Neural progenitor cell (in vitro differentiated cells): ENCODE results near the gene C1QBP. TPM values are rescaled to one million over a fixed set of nuclear protein-coding genes. Genes with fewer than 3 reads are reported as not detected.

Experiments
- DNase-seq: peaks from one replicate; pipeline ENCODE4 v3.0.0-alpha.2; 2016; ENCODE audit warnings: low spot score
- H2AFZ ChIP-seq: fragments of 200-600 bp; sonication (generic); replicated peaks from 2 replicates; pipeline ENCODE4 v1.6.1; 2016; ENCODE audit warnings: antibody characterized with exemption
- H3F3A ChIP-seq: fragments of 200-600 bp; sonication (generic); 2 replicates; pipeline ENCODE4 v1.6.1; 2016; ENCODE audit warnings: antibody characterized with exemption, low read depth
- H3K27ac ChIP-seq: fragments of 200-600 bp; sonication (generic); 2 replicates; pipeline ENCODE4 v1.5.1; 2016; ENCODE audit warnings: mild to moderate bottlenecking
- H3K27me3 ChIP-seq: fragments of 200-600 bp; sonication (generic); 2 replicates; pipeline ENCODE4 v1.6.1; 2016; ENCODE audit warnings: mild to moderate bottlenecking, moderate library complexity
- H3K36me3 ChIP-seq: fragments of 200-600 bp; sonication (generic); 2 replicates; pipeline ENCODE4 v1.5.1; 2016
- H3K4me1 ChIP-seq: fragments of 200-600 bp; sonication (generic); 2 replicates; pipeline ENCODE4 v1.6.1; 2016; ENCODE audit warnings: mixed run types
- H3K4me2 ChIP-seq: fragments of 200-600 bp; sonication (generic); 2 replicates; pipeline ENCODE4 v1.6.1; 2016
- H3K4me3 ChIP-seq: fragments of 200-600 bp; sonication (generic); 2 replicates; pipeline ENCODE4 v1.5.1; 2016
- H3K79me2 ChIP-seq: fragments of 200-600 bp; sonication (generic); 2 replicates; pipeline ENCODE4 v1.6.1; 2016; ENCODE audit warnings: low read depth
- H3K9ac ChIP-seq: fragments of 200-600 bp; sonication (generic); 2 replicates; pipeline ENCODE4 v1.6.1; 2016
- H3K9me3 ChIP-seq: fragments of 200-600 bp; sonication (generic); 2 replicates; pipeline ENCODE4 v1.5.1; 2016; ENCODE audit warnings: low read depth
- H4K20me1 ChIP-seq: fragments of 200-600 bp; sonication (generic); 2 replicates; pipeline ENCODE4 v1.6.1; 2016; ENCODE audit warnings: low read depth
- H3K27ac Mint-ChIP-seq: 3 replicates; pipeline ENCODE4 v1.8.0; 2021; ENCODE audit warnings: mixed read lengths
- H3K27me3 Mint-ChIP-seq: 2 replicates; pipeline ENCODE4 v1.8.0; 2022; ENCODE audit warnings: low read depth, mild to moderate bottlenecking, inconsistent platforms, moderate library complexity, mixed read lengths; ENCODE audit not compliant: insufficient read depth
- H3K36me3 Mint-ChIP-seq: 3 replicates; pipeline ENCODE4 v1.8.0; 2021; ENCODE audit warnings: mixed read lengths
- H3K4me1 Mint-ChIP-seq: 3 replicates; pipeline ENCODE4 v1.8.0; 2021; ENCODE audit warnings: mixed read lengths
- H3K4me3 Mint-ChIP-seq: 3 replicates; pipeline ENCODE4 v1.8.0; 2021; ENCODE audit warnings: mild to moderate bottlenecking, moderate library complexity, mixed read lengths
- H3K9me3 Mint-ChIP-seq: 3 replicates; pipeline ENCODE4 v1.8.0; 2020; ENCODE audit warnings: mixed read lengths
- CTCF ChIP-seq: fragments of 200-600 bp; sonication (generic); IDR thresholded peaks from 2 replicates; pipeline ENCODE4 v1.5.1; 2017; ENCODE audit warnings: antibody characterized with exemption, mild to moderate bottlenecking
- EZH2 ChIP-seq: fragments of 200-600 bp; sonication (generic); IDR thresholded peaks from 2 replicates; pipeline ENCODE4 v1.6.1; 2017; ENCODE audit warnings: antibody characterized with exemption, mild to moderate bottlenecking, moderate library complexity
- EZH2phosphoT487 ChIP-seq: fragments of 200-600 bp; sonication (generic); IDR thresholded peaks from 2 replicates; pipeline ENCODE4 v1.6.1; 2017; ENCODE audit warnings: antibody characterized with exemption
- total RNA-seq: library from RNA; depleted of rRNA; stranded (reverse); fragments of >200 nt; gene quantifications from 2 replicates; pipeline ENCODE4 v1.2.3, GENCODE V29; 2015; ENCODE audit warnings: low replicate concordance

C1QBP gene
- total RNA-seq, 1 donor from 2014 or later: 254 TPM

- H3K4me3 ChIP-seq: no peak overlapping the region
Measured at GRCh38 chr17:5410594-5411272, 28.2 kb downstream of the C1QBP start.

GRCh38 chr17:5408186-5408585, 30.8 kb downstream of the C1QBP start:
- TF ChIP-seq EZH2 (no peak), EZH2phosphoT487 (no peak), CTCF (no peak)
- H2AFZ ChIP-seq: no peak overlapping the region
- H3K4me3 Mint-ChIP-seq: no peak overlapping the region

More at GRCh38 chr17:5410594-5411272, 28.2 kb downstream of the C1QBP start:
- H3K36me3 Mint-ChIP-seq: peaks cover 29% of the 10 kb centered on the region
- H3K4me3 Mint-ChIP-seq: no peak overlapping the region
- no peaks in the 10 kb centered on the region for H3K4me1 ChIP-seq
- no peaks in the 10 kb centered on the region for H3K9me3 ChIP-seq
- H4K20me1 ChIP-seq: peaks cover 3% of the 10 kb centered on the region
- no peak overlapping the region for H3K27ac Mint-ChIP-seq
- no peak overlapping the region for H3K27ac ChIP-seq
- no peaks in the 10 kb centered on the region for H3K27me3 Mint-ChIP-seq
- no peak overlapping the region for H3K4me2 ChIP-seq
- DNase-seq: no peak
- H3F3A ChIP-seq: no peaks in the 10 kb centered on the region
- no peak overlapping the region for H3K9ac ChIP-seq
- peaks cover 28% of the 10 kb centered on the region for H3K36me3 ChIP-seq
- H3K9me3 Mint-ChIP-seq: no peaks in the 10 kb centered on the region
- no peaks in the 10 kb centered on the region for H3K27me3 ChIP-seq
- peaks cover 25% of the 10 kb centered on the region for H3K79me2 ChIP-seq
- TF ChIP-seq CTCF (no peak), EZH2 (no peak), EZH2phosphoT487 (no peak)
- no peak overlapping the region for H2AFZ ChIP-seq
- H3K4me1 Mint-ChIP-seq: no peaks in the 10 kb centered on the region

GRCh38 chr17:5405400-5405799, 33.6 kb downstream of the C1QBP start:
- Histone ChIP-seq H3K27ac (no peak overlapping the region), H3F3A (no peaks in the 10 kb centered on the region), H3K9me3 (no peaks in the 10 kb centered on the region), H3K79me2 (no peaks in the 10 kb centered on the region), H2AFZ (no peak overlapping the region), H3K4me2 (no peak overlapping the region), H3K36me3 (peaks cover 33% of the 10 kb centered on the region), H3K27me3 (no peaks in the 10 kb centered on the region), H4K20me1 (no peaks in the 10 kb centered on the region), H3K9ac (no peak overlapping the region), H3K4me3 (no peak overlapping the region), H3K4me1 (no peaks in the 10 kb centered on the region)
- no peak overlapping the region for H3K27ac Mint-ChIP-seq
- H3K9me3 Mint-ChIP-seq: no peaks in the 10 kb centered on the region
- no peaks in the 10 kb centered on the region for H3K4me1 Mint-ChIP-seq
- no peaks in the 10 kb centered on the region for H3K27me3 Mint-ChIP-seq
- no peak for DNase-seq
- H3K4me3 Mint-ChIP-seq: no peak overlapping the region
- H3K36me3 Mint-ChIP-seq: peaks cover 18% of the 10 kb centered on the region
- TF ChIP-seq CTCF: no peak
- TF ChIP-seq EZH2: no peak
- TF ChIP-seq EZH2phosphoT487: no peak

More at GRCh38 chr17:5408186-5408585, 30.8 kb downstream of the C1QBP start:
- H3K79me2 ChIP-seq: peaks cover 13% of the 10 kb centered on the region
- peaks cover 27% of the 10 kb centered on the region for H3K36me3 Mint-ChIP-seq
- no peak overlapping the region for H3K27ac ChIP-seq
- DNase-seq: no peak
- no peaks in the 10 kb centered on the region for H3F3A ChIP-seq
- H3K9me3 ChIP-seq: no peaks in the 10 kb centered on the region
- no peak overlapping the region for H3K4me2 ChIP-seq
- H3K27me3 ChIP-seq: no peaks in the 10 kb centered on the region
- H3K9me3 Mint-ChIP-seq: no peaks in the 10 kb centered on the region
- H3K27me3 Mint-ChIP-seq: no peaks in the 10 kb centered on the region
- no peak overlapping the region for H3K27ac Mint-ChIP-seq
- H3K9ac ChIP-seq: no peak overlapping the region
- no peaks in the 10 kb centered on the region for H3K4me1 ChIP-seq
- H3K36me3 ChIP-seq: peaks cover 32% of the 10 kb centered on the region
- no peak overlapping the region for H3K4me3 ChIP-seq
- peaks cover 3% of the 10 kb centered on the region for H4K20me1 ChIP-seq
- H3K4me1 Mint-ChIP-seq: no peaks in the 10 kb centered on the region
